Erythroblast (primary cell): ENCODE measurements around the gene FCMR.

ENCODE experiments used
- DNase-seq, 2 experiments: peaks; one replicate each; lab custom pipeline; 2025; lab: John Stamatoyannopoulos, UW
- GATA1 ChIP-seq: IDR thresholded peaks from 2 replicates; pipeline ENCODE4 v1.6.1; 2011; ENCODE audit warnings: low read depth, mild to moderate bottlenecking, control low read depth, low read length, moderate library complexity
- POLR2A ChIP-seq: IDR thresholded peaks from 2 replicates; pipeline ENCODE4 v1.6.1; 2011; ENCODE audit warnings: mild to moderate bottlenecking, low read length

Gene FCMR

DNA sequence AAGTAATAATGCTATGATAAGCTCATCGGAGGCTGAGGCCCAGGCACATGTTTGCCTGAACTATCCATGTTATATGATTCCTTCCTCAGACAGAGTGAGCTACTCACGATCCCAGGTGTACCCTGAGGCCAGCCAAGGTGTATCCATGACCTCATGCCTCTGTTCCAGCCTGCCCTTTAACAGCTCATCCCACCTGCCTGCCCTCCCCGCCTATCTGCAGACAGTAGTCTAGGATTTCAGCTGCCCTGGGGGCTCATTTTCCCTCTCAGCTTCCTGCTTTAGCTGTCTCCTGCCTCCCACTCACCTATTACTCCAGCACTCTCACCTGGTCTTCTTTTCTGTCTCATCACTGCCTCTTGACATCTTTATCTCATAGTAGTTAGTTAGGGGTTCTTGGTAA is 26.4 kb downstream of the FCMR start:
- no peak for DNase-seq
- TF ChIP-seq POLR2A (no peak), GATA1 (no peak)

DNA sequence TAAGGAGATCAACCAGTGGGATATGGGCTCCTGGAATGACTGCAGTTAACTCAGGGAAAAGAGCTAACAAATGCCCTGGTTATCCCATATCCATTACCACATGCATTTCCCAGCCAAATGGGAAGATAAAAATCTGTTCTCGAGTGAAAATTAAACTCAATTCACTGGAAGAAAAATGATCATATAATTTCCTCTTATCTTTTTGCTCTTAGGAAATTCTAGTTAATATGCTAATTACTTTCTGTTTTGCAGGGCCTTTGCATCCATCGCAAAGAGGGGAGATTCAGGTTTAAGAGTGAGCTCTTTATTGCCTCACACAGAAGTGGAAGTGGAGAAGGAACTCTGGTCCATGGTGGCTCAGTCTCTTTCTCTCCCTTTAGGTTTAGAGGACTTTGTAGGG is 28.4 kb downstream of the FCMR start:
- no peak for DNase-seq
- no peak for TF ChIP-seq GATA1
- TF ChIP-seq POLR2A, result no peak

DNA sequence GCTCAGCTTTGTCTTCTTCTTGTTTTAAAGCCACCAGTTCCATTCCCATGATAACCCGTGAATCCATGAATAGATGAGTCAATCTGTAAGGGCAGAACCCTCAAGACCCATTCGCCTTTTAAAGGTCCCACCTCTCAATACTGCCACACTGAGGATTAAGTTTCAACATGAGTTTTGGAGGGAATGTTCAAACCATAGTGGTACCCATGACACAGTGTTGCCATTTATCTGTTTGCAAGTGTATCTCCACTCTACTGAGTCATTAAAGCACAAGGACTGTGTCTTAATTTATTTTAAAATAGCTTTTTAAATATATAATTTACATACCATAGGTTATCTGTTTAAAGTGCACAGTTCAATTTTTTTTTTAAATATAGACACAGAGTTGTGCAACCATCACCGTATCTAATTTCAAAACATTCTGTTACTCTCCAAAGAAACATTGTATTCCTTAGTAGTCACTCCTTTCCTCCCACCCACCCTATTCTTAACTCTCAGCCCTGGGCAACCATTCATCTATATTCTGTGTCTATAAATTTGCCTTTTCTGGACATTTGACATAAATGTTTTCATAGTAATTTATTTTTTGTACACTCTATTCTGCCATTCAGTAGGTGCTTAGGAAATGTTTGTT is 29.3 kb downstream of the FCMR start:
- TF ChIP-seq POLR2A, result no peak
- no peak for TF ChIP-seq GATA1
- no peak for DNase-seq

DNA sequence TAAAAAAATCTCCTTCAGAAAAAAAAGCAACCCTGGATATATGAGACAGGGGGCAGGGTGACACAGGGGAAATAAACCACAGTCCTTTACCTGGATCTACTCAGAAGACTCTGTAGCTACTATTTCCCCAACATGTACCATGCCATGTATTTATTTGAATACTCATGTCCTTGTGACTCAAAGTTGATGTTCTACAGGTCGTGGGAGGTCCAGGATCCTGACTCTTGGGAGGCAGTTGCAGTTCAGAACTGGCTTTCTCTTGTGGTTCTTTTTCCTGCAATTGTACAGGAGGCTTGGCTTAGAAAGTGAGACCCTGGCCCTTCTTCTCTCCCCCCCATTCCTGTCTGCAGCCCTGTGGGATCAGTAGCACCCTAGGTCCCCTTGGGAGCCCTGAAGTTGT is 30.3 kb downstream of the FCMR start:
- TF ChIP-seq POLR2A, result no peak
- no peak for TF ChIP-seq GATA1

DNA sequence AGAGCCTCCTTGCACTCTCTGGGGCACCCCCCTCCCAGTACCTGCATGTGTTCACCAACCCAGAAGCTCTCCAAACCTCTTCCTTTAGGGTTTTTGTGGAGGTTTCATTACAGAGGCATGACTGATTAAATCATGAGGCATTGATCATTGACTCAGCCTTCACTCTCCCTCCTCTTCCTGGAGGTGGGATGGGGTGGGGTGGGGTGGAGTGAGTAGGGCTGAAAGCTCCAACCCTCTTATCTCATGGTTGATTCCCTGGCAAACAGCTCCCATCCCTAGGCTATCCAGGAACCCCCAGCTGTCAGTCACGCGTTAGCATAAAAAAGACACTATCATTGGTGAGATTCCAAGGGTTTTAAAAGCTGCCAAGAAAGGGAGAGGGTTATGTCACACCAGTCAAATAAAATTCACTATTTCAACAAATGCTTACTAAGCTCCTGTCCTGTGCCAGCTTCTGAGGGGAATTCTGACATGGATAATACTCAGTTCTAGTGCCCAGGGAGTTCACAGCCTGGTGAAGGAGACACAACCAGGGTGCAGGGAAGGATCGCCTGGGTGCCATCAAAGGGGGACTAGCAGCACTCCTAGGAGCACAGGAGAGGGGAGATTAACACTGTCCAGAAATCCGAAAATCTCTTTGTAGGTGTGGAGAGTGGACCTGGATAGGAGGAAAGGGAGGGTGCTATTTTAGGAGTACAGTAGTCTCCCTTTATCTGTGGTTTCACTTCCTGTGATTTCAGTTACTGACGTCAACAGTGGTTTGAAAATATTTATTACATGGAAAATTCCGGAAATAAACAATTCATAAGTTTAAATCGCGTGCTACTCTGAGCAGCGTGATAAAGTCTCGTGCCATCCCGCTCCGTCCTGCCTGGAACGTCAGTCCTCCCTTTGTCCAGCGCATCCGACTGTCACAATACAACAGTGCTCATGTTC is 31.3 kb downstream of the FCMR start:
- no peak for DNase-seq
- TF ChIP-seq POLR2A (no peak), GATA1 (no peak)

More for the DNA sequence above, 30.3 kb downstream of the FCMR start:
- no peak for DNase-seq

DNA sequence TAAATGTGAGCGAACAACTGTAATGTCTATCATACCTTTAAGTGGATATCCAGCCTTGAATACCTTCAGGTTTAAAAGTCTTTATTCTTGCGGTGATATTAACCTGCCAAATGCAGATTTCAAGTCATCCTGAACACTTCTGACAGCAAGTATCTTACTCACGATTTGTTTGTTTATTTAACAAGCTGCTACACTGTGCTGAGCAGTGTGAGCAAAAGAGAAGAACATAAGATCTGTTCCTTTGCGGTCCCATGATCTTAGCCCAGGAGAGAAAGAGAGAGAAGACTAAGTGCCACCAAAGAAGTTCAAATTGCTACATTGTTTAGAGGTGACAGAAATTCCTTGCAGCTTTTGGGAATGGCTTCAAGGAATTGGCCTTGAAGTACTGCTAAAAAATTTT is 34.0 kb downstream of the FCMR start:
- no peak for DNase-seq
- TF ChIP-seq GATA1, result no peak
- no peak for TF ChIP-seq POLR2A

DNA sequence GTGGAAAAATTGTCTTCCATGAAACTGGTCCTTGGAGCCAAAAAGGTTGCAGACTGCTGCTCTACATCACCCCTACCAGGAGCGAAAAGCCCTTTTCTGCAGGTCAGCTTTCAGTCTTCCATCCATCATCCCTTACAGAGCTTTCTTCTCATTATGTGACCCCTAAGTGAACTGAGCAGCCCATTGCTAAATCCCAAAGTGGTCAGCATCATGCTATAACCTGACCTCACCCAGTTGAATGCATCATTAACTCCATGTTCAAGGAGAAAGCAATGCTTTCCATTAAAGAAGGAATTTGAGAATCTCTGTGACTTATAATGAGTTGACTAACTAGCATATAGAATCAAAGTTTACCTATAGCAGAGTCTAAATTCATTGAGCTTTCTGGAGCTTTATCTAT is 34.9 kb downstream of the FCMR start:
- TF ChIP-seq POLR2A (no peak), GATA1 (no peak)
- DNase-seq, result no peak

DNA sequence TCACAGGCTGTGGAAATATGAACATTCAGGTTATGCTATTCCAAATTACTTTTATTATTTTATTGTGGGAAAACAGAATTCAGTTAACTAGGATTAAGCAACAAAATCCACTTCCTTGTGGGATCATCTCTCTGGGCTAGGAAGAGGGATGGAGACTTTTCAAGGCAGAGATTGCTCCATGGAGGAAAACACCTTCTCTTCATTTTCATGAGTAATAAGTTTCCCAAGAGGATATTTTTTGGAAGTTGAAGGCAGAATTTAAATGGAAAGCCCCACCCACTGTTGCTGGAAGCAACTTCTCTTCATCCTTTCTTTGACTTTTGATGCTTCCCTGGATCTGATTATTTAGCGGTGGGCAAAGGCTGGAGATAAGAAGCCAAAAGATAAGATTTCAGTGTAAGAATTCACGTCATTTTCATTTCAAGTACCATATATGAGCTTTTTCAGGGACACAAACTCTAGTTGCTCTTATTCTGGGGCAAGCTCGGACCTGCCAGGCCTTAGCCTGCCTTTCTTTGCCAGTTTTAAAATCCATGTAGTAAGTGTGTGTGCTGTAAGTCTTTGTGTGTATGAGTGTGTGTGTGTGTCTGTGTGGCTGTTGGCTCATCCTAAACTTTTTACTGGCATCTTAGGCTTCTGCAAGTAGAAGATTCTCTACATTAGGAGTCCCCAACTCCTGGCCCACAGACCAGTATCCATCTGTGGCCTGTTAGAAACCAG is 36.2 kb downstream of the FCMR start:
- TF ChIP-seq GATA1, result no peak
- TF ChIP-seq POLR2A, result no peak
- DNase-seq, result no peak

DNA sequence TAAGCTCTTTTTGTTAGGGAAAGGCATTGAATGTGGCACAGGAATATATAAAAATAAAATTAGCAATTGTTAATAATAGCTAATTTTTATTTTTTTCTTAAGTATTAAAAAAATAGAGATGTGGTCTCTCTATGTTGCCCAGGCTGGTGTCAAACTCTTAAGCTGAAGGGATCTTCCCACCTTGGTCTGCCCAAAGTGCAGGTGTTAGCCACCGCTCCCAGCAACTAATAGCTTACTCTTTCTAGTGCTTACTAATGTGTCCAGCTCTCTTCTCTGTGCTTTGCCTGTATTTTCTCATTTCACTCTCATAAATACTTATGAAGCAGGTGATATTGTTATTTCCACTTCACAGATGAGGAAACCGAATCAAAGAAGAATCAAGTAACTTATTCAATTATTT is 37.9 kb downstream of the FCMR start:
- no peak for DNase-seq

DNA sequence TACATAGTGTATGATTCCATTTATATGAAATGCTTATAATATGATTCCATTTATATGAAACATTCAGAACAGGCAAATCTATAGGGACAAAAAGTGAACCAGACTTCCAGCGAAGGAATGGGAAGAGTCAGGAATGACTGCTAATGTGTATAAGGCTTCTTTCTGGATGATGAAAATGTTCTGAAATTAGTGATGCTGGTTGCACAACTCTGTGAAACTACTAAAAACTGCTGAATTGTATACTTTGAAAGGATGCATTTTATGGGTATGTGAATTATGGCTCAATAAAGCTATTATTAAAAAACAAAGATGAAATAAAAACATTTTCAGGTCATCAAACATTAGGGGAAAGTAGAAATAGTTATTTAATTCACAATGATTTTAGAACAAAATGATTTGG is 38.6 kb downstream of the FCMR start:
- DNase-seq, result peak in 1 of 2 experiments; percentile 17
- TF ChIP-seq GATA1, result no peak
- TF ChIP-seq POLR2A, result no peak

More for the DNA sequence above, 37.9 kb downstream of the FCMR start:
- TF ChIP-seq GATA1, result no peak
- no peak for TF ChIP-seq POLR2A

DNA sequence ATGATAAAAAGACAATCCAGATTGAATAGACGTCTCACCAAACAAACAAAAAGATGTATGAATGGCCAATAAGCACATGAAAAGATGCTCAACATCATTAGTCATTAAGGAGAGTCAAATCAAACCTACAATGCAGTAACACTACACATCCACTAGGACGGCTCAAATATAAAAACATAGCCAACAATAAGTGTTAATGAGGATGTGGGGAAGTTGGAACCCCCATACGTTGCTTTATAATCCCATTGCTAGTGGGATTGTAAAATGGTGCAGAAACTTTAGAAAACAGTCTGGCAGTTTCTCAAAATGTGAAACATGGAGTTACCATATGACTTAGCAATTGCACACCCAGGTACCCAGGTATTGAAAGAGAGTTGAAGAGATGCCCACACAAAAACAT is 39.2 kb downstream of the FCMR start:
- TF ChIP-seq POLR2A (no peak), GATA1 (no peak)
- no peak for DNase-seq

DNA sequence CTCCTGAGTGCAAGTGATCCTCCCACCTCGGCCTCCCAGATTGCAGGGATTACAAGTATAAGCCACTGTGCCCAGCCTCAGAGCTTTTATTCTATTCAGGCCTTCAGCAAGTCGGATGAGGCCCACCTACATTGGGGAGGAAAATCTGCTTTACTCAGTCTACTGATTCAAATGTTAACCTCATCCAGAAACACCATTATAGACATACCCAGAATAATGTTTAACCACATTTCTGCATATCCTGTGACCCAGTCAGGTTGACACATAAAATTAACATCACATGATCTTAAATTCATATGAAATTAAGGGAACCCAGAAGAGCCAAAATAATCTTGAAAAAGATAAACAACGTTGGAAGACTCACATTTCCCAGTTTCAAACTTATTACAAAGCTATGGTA is 41.4 kb downstream of the FCMR start:
- DNase-seq, result no peak
- no peak for TF ChIP-seq POLR2A
- no peak for TF ChIP-seq GATA1

DNA sequence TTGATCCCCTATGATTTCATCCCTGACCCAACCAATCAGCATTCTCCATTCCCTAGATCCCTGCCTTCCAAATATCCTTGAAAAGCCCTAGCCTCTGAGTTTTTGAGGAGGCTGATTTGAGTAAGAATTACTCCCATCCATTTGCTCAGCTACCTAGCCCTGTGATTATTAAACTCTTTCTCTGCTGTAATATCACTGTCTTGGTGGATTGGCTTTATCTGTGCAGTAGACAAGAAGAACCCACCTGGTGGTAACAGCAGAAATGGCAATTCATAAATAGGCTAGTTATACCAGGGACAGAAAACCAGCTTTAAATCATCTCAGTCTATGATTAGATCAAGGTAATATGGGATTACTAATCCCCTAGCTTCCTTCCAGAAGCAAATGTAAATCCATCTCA is 43.3 kb downstream of the FCMR start:
- DNase-seq, result peak in 1 of 2 experiments; percentile 16
- no peak for TF ChIP-seq GATA1
- TF ChIP-seq POLR2A, result no peak

DNA sequence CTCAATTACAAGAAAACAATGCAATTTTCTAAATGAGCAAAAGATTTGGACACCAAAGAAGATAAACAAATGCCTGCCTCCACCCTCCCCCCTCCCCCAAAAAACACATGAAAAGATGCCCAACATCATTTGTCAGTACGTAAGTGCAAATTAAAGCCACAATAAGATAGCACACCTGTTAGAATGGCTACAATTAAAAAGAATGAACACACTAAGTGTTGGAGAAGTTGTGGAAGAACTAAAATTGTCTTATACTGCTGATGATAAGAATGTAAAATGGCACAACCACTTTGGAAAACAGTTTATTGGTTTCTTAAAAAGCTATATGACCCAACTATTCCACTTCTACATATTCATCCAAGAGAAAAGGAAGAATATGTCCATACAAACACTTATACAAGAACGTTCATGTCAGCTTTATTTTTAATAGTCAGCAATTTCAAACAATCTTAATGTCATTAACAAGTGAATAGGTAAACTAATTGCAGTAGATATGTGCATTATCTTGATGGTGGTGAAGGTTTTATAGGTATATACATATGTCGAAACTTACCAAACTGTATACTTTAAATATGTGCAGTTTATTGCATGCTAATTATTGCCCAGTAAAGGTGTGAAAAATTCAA is 45.9 kb downstream of the FCMR start:
- TF ChIP-seq POLR2A (no peak), GATA1 (no peak)
- DNase-seq, result no peak
